A172 (cell line): ENCODE measurements around the gene UTRN. TPM values are rescaled to one million over a fixed set of nuclear protein-coding genes. Genes with fewer than 3 reads are reported as not detected.

Experiments used
- DNase-seq: peaks from one replicate; pipeline ENCODE4 v3.0.0-alpha.2; 2015; ENCODE audit warnings: low spot score
- total RNA-seq: library from RNA; depleted of rRNA; stranded (reverse); fragments of >200 nt; shearing (Covaris generic); gene quantifications from 2 replicates; pipeline ENCODE4 v1.2.3, GENCODE V29; 2014; rRNA removed

UTRN gene
- total RNA-seq = 31.9 and 37.0 TPM in 2 replicates

DNA sequence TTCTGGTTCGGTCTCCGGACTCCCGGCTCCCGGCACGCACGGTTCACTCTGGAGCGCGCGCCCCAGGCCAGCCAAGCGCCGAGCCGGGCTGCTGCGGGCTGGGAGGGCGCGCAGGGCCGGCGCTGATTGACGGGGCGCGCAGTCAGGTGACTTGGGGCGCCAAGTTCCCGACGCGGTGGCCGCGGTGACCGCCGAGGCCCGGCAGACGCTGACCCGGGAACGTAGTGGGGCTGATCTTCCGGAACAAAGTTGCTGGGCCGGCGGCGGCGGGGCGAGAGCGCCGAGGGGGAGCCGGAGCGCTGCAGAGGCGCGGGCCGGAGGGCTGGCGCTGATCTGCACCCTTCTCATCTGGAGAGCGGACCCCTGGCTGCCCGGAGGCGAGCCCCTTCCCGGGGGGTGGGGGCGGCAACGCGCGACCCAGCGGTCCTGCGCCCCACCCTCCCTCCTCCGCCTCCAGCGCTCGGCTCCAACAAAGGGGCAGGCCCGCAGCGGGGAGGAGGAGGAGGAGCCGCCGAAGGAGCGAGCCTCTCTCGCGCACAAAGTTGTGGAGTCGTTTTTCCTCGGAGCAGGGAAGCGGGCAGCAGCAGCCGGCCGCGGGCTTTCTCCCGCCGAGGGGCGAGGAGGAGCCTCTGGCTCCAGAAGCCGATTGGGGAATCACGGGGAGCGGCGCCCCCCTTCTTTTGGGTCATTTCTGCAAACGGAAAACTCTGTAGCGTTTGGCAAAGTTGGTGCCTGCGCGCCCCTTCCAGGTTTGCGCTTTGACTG lies at the start of gene UTRN:
TSS of gene UTRN (plus strand) at position 553 of the 765 bp plus-strand sequence. CDS start 6,494 bp downstream, outside the sequence.
- peak; percentile 62 for DNase-seq

DNA sequence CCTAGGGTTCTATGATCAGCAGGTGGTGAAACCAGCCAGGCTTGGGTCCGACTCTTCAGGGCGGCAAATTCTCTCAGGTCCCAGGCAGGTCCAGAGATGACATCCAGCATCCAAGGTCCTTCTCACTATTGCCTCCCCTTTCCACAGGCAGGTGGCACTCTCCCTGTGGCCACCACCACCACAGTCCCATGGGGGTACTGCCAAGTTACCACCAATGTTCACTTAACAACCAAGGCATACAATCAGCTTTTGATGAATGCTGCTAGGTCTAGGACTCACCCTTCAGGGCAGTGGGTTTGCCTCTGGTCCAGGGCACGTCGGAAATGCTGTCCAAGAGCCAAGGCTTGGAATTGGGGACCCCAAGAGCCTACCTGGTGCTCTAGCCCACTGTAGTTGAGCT lies 40.4 kb upstream of the UTRN start:
- no peak for DNase-seq

DNA sequence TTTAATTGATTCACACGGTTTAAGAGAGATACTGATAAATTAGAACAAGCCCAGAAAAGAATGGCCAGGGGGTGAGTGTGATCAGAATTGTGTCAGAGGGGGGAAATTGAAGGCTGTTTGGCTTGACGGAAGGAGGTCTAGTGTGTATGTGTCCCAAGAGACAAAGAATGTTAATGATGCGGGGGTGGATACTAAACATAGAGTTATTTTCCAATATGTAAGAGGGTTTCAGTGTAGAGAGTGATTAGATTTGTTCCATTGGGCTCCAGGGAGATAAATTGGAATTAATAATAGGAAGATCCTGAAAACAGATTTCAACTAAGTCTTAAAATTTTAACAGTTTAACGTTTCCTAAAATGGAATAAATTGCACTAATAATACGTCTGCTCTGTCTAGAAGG lies 38.1 kb upstream of the UTRN start:
- no peak for DNase-seq

DNA sequence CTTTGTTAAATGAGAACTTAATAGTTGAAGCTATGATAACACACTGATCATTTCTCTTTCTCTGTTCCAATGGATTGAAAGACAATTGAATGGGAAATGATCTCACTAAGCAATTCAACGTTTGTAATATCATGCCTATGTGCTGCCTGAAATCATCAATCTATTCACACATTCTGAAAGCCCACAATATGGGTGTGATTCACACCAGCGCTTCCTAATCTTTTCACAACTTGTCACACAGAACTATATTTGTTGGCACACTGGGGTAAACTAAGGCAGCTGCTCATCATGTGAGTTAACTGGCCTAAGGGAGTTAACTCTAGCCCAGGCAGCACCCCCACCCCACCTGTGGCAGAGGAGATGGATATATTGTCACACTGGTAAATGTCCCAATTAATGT lies 37.1 kb upstream of the UTRN start:
- DNase-seq = no peak

DNA sequence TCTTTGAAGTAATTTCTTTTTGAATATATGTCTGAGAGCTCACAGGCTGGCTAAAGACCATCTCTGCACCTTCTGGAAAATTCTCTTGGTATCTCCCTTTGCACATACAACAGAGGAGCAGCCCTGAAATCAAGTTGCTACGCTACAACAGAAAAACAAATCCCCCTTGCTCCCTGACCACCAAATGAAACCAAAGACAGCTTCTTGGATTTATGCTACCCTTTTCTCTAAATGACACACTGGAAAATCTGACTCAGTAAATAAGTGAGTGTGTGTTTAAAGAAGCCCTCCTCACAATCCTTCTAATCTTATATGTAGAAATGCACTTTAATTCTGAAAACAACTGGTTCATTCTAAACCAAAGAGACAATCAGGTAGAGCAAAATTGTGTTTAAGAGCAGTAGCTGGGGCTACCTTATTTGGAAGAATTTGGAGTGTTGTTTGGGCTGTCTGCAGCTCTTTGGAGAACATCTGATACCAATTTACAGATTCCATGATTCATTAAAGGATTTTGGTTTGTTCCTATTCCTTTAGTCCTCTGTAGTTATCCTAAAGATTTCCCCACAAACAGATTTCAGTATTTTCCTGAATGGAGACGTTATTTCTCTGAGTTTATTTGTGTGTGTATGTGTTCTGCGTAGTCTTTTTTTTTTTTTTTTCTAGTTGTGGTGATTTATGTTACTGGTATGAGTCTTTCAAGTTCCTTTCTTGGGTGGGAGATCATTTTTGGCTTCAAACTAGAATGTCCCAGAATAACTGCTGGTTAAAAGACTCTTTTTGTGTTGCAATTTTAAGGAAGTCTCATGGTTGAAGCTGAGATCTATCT lies 36.4 kb upstream of the UTRN start:
- DNase-seq = no peak

DNA sequence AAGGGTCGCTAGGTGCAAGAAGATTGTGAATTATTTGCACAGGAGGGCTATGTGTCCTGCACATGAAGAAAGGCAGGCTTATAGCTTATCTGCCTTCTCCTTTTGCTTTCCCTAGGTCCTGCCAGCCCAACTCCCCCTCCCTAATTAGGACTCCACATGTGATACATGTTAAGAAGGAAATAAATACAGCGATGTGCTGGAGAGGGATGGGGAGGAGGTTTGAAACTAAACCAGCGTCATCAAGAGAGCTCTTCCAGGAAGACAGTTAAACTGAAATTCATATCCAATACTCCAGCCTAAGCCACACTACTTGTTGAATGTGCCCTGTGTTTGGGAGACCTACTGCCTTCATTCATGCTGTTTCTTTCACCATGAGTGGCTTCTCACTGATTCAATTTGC lies 34.9 kb upstream of the UTRN start:
- DNase-seq = no peak

DNA sequence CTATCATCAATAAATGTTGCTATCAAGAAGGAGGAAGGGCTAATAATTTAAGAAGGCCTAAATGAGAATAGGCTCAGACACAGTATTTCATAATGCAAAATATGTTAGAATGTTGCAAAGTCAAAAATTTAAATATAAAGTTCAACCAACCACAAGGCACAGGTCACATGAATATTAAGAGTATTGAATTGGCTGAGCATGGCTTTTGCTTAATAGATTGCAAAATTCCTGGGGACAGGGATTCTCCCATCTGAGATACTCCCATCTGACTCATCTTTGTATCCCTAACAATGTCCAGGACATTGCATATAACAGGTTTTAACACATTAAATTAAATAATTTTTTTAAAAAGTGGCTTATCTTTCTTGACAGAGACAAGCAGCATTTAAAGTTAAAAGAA lies 32.9 kb upstream of the UTRN start:
- DNase-seq = no peak

DNA sequence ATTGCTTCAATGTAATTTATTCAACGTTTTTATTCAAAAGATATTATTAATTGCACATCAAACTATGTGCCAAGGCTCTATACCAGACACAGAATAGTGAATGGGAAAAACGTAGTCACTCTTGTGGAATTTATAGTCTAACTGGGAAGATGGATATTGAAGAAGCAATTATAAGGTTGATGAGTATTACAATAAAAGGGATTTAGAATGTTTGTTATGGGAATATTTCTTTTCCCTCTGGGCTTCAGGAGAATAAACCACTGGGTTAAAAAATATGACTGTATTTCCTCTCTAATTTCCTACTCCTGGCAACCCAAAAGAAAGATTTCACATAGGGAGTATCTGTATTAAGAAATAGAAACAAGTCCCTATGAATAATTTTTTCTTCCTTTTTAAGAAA lies 25.1 kb upstream of the UTRN start:
- no peak for DNase-seq

DNA sequence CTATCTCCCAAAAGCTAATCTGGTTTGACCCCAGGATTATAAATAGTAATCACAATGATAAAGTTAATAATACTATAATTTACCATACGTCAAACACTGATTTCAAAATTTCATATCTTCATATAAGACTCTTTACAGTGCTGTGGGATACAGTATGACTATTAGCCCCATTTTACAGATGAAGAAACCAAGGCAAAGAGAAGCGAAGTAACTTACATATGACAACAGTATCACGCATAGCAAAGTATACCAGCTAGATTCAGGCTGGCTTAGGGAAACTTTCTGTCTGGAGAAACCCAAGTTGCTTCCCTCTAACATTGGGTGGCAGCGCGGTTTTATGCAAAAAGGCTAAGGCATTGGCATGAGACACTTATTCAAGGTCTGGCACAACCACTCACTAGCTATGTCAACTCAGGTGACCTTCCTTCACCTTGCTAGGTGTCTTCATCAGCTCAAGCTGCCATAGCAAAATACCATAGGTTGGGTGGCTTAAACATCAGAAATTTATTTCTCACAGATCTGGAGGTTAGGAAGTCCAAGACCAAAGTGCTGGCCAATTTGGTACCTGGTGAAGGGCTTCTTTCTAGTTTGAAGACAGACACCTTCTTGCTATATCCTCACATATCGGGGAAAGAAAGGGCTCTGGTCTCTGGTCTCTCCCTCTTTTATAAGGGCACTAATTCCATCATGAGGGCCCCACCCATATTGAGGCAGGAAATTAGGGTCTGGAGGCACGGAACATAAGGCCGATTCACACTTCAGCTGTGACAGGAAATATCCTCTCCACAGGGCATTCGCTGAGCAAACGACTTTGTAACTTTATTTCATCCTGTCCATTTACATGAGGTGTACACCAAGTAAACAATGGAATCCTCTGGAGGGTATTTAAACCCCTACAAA lies 22.4 kb upstream of the UTRN start:
- no peak for DNase-seq

DNA sequence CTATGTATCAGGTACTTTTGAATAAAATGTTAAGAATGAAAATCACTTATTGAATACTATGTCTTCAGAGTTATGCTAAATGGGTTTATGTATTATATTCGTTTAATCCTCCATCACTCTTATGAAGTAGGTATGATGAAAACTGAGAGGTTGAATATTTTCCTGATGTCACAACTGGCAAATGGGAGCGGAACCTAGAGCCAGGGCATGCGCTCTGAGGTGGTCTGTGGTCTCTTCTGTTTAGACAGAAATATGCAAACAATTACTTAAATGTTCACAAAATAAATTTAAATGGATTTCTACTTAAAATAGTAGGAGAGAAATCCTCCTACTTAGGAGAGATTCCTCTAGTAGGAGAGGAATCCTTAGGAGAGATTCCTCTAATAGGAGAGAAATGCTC lies 21.3 kb upstream of the UTRN start:
- DNase-seq = peak; percentile 16

DNA sequence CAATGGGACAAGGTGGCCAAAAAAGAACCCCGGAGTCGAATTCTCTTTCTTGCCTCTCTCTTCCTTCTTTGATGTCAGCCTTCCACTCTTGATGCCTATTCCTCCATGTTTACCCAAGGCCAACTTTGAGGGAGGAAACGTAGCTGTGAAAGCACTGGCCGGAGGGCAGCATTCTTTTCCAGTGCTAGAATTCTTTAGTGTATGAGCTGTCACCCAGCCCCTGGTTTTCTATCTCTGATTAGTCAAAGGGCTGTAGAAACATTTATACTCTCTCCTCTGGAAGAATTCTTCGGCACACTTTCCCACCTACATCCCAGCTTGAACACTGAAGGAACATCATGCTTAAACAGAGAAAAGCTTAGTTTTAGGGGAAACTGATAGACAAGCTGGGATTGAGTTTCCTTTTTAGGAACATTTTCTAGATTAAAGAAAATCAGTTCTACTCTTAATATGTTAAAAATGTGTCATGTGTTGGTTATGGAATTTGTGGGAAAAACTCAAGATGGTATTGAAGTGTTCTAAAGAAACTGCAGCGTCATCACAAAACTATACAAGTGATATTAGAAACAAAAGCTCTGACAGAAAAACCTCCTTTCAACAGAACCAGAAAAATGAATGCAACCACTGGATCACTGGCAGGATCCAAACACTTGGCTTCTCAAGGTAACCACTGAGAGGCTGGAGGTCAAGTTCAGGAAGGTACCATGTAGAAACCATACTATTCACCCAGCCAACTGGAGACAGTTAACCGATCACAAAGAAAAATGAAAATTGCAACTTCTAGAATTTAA lies 20.7 kb upstream of the UTRN start:
- DNase-seq = peak; percentile 95

DNA sequence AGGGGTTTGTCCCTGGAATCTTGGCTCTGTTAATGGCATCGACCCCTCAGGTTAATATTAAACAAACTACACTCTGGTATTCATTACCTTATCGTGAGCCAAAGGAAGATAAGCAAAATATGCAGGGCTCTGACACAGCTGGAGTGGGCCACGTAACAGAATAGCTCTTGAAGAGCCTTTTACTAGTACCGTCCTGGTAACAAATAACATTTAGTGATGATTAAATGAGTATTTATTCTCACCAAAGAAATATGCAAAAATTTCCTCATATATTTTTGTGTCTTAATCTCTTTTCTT lies 20.1 kb upstream of the UTRN start:
- peak; percentile 44 for DNase-seq

DNA sequence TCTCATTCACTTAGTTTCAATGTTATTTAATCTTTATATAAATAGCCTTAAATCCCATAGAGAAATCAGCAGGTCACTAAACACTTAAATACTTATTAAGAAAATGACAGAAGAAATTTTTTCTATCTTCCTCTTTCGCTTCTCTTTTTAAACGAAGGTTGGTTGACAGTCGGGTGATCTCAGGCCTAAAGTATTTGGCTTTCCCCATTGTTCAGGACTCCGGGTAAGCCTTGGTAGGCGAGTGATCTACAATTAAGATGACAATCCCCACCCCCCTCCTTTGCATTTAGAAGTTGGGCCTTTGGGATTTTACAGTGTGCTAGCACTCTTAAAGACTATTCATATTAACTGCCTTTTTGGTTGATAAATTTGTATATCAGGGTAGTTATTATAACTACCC lies 19.7 kb upstream of the UTRN start:
- peak; percentile 78 for DNase-seq

DNA sequence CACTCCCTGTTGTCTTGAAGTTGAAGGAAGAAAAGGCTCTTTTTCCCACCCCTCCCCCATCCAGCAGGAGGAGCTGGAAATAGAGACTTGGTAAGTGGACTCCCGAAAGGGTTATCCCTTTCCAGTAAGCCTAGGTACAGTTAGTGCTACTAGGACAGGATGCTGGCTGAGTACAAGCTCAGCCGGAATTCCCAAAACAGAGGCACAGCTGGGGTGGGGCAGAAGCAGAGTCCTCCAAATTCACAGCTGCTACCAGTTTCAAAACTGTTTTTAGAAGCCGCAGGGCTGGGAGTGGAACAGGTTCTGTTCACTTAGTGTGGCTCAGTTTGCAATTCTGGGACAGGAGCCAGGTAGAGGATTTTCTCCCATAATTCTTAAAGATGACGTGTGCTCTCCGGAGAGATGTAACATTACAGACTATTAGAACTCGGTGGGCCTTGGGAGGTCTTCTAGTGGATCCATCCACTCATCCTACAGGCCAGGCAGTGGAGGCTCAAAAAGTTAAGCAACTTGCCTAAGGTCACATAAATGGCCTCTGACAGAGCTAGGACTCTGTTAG lies 19.0 kb upstream of the UTRN start:
- DNase-seq = peak; percentile 72

DNA sequence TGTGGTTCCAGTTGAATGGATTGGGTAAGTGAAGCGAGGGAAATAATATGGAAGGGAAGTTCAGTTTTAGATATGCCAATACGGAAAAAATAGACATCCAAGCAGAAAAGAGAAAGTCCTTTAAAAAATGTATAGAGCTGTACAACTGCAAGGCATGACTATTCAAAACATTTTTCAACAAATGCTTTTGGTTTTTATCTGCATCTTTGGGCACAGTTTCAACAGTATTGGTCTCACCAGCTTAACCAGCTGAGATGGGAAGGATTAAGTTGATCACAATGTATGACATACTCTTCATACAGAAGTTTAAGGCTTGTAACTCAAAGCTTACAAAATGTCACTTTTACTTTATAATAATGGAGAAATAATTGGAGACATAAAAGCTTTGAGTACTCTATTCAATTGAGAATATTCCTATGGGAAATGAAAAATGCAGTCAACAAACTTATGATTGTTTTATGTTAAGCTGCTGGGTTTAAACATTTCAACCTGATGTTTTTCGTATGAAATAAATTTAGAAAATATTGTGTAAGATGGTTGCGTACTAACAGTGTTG lies 16.3 kb upstream of the UTRN start:
- DNase-seq = no peak

DNA sequence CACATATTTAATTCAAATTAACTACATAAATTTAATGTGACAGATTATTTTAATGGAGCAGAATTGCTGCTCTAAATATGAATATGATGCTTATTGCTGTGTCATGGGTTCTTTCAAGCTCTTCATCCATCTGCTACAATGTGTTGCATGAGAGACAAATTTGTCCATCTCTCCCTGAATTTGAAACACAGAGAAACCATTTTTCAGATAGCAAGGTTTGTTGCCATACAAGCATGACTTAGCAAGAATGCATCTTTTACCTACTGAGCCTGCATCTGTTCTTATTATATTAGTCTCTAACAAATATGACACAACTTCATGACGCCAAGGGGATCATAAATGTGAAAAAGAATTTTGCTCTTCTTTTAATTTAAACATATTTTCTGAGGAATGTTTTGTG lies 8.0 kb upstream of the UTRN start:
- DNase-seq = no peak

DNA sequence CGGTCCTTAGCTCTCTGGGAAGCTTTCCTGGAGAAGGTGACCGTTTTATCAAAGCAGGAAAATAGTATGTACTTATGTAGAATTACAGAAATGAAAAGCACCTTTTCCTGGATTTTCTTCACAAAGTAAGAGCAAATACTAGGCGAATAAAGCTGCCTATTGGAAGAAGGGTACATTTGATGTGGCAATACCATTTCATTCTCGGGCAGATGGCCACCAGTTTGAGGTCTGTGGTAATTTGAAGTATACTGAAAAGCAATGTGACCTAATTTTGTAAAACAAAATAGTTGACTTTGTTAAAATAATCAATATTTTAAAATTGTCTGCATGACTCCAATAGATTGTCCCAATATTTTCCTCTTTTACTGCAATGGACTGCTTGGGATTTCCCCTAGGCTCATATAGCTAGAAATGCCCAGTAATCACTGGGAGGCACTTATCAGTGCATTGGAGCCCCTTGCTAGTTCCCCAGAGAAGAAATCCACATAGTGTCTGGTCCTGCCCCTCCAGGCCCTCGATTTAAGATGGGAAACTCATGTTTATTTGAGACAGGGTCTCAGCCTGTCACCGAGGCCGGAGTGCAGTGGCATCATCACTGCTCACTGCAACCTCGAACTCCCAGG lies 7.4 kb upstream of the UTRN start:
- no peak for DNase-seq

DNA sequence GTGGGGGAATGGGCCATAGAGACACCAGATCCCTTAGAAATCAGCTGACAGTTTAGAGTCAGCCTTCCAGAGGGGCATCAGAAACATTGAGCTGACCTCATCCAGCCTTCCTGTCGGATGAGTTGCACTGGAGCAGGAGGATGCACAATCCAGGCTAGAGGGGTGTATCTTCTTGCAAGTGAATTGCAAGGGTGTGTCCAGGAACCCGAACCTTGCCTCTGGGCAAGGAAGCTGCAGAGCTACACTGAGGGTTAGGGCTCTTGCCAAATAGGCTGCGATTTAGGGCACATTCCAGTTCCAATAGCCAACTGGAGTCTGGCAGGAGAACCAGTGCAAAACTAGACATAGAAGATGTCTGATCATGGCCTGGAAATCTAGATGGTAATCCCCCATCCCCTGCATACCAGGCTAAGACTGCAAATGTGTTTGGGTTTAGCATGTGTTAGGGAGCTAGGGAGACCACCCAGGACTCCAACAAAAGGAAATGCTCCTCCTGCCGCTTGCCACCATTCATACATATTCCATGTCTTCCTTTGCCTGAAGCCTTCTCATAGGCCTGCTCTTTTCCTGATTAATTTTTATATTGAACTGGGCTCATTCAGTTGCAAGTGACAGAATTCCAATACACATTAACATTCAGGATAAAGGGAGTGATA lies 6.3 kb upstream of the UTRN start:
- no peak for DNase-seq

DNA sequence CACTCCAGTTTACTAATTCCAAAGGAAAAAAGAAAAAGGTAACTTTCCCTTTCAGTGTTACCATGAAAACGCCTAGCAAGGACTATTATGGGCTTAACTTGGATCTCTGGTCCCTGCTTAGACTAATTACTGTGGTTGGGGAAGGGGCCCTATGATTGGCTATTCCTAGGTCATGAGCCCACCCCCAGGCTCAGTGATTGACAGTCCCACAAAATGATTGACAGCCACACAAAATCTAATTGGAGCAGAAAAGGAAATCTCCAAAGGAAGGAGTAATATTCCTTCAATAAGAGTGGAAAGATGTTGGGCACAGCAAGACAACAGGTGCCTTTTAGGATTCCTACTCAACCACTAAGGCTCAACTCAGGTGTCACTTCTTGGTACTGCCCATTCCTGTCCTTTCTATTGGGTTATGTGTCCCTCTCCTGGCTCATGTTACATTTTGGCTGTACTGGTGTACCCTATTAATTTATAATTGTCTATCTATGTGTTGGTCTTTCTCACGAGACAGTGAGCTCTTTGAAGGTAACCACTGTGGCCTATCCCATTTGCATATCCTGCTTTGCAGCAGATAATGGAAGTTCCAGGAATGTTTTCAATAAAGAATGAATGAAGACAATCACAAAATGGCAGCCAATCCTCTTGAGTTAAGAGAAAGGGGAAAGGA lies 5.5 kb upstream of the UTRN start:
- DNase-seq = no peak
